NT2/D1 (cell line): ENCODE measurements around the gene SLC25A21.
"Not testable (repeated sequence)": the region's sequence is repeated elsewhere in the genome, so short reads cannot be mapped to it uniquely, and the experiment has no call there.

Experiments
- DNase-seq: peaks from one replicate; pipeline ENCODE4 v3.0.0-alpha.2; 2011; ENCODE audit warnings: low read depth, low spot score
- H3K27me3 ChIP-seq: 2 replicates; pipeline ENCODE4 v1.6.0; 2011; ENCODE audit warnings: mild to moderate bottlenecking; ENCODE audit not compliant: insufficient read length, insufficient read depth
- H3K36me3 ChIP-seq: 2 replicates; pipeline ENCODE4 v1.6.1; 2011; ENCODE audit warnings: mild to moderate bottlenecking, low read length, mixed read lengths; ENCODE audit not compliant: insufficient read depth, insufficient read length
- H3K4me1 ChIP-seq: 2 replicates; pipeline ENCODE4 v1.5.1; 2011; ENCODE audit not compliant: insufficient read depth, insufficient read length
- H3K4me3 ChIP-seq: 2 replicates; pipeline ENCODE4 v1.5.1; 2011; ENCODE audit warnings: low read depth; ENCODE audit not compliant: insufficient read length
- H3K9ac ChIP-seq: 2 replicates; pipeline ENCODE4 v1.6.0; 2011; ENCODE audit warnings: low read depth; ENCODE audit not compliant: insufficient read length
- H3K9me3 ChIP-seq: 2 replicates; pipeline ENCODE4 v1.5.1; 2011; ENCODE audit warnings: mild to moderate bottlenecking, low read length; ENCODE audit not compliant: insufficient read depth
- SUZ12 ChIP-seq: IDR thresholded peaks from 2 replicates; pipeline ENCODE4 v1.6.1; 2011; ENCODE audit not compliant: insufficient read length, insufficient read depth; ENCODE audit errors: extremely low read depth
- YY1 ChIP-seq: IDR thresholded peaks from 2 replicates; pipeline ENCODE4 v1.6.1; 2011; ENCODE audit not compliant: insufficient read length, insufficient read depth
- ZNF274 ChIP-seq: IDR thresholded peaks from 2 replicates; pipeline ENCODE4 v1.6.1; 2011; ENCODE audit warnings: mild to moderate bottlenecking, low read depth, low read length

The SLC25A21 gene

DNA sequence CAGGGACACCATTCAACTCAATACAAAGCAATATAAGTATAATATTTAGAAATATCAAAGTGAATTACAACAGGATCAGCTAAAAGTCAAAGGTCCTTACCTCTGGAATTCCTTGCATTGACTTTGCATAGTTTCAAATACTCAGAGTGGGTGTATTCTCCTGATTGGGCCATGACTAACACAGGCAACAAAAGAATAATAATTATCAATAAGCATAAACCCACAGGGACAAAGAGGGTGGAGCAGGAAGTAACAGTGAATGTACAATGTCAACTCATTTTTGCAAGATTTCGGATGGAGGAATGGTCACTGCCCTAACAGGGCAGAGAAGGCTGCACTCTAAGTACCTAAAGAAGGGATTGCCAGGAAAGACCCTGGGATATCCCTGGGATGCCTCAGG is 303.3 kb downstream of the SLC25A21 start:
- H3K9ac ChIP-seq, result no peak overlapping the region
- H3K4me3 ChIP-seq, result no peak overlapping the region
- H3K36me3 ChIP-seq, result no peaks in the 10 kb centered on the region
- H3K9me3 ChIP-seq, result no peaks in the 10 kb centered on the region
- no peak for DNase-seq
- H3K4me1 ChIP-seq, result no peaks in the 10 kb centered on the region
- H3K27me3 ChIP-seq, result no peaks in the 10 kb centered on the region
- TF ChIP-seq YY1, result no peak
- TF ChIP-seq ZNF274, result no peak
- no peak for TF ChIP-seq SUZ12

- Histone ChIP-seq H3K4me1 (no peaks in the 10 kb centered on the region), H3K9me3 (no peaks in the 10 kb centered on the region), H3K36me3 (no peaks in the 10 kb centered on the region), H3K4me3 (no peak overlapping the region), H3K9ac (no peak overlapping the region), H3K27me3 (no peaks in the 10 kb centered on the region)
- DNase-seq, result no peak
- TF ChIP-seq YY1 (no peak), ZNF274 (no peak), SUZ12 (no peak)
Measured at GRCh38 chr14:36866867-36867266, 305.5 kb downstream of the SLC25A21 start.

DNA sequence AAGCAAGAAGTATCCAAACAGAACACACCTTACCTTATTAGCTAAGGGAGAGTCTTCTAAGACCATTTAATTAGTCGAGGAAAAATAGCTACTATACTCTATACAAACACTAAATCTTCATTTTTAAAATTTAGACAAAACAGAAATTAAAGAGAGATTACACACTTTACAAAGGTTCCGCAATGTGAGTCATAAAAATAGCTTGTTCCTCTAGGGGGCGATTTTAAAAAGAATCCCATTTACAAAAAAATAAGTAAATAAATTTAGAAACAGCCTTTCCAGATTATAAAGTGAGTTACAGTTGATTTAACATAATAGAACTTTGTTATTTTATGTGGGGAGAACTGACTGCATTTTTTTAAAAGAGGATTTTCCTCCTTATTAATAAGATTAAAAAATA is 309.1 kb downstream of the SLC25A21 start:
- no peaks in the 10 kb centered on the region for H3K9me3 ChIP-seq
- no peak overlapping the region for H3K4me3 ChIP-seq
- H3K9ac ChIP-seq, result no peak overlapping the region
- no peak for DNase-seq
- H3K4me1 ChIP-seq, result no peaks in the 10 kb centered on the region
- no peaks in the 10 kb centered on the region for H3K36me3 ChIP-seq
- H3K27me3 ChIP-seq, result no peaks in the 10 kb centered on the region
- TF ChIP-seq ZNF274 (no peak), YY1 (no peak), SUZ12 (no peak)

- DNase-seq, H3K9ac ChIP-seq, H3K4me3 ChIP-seq, H3K4me1 ChIP-seq, H3K36me3 ChIP-seq, H3K9me3 ChIP-seq, H3K27me3 ChIP-seq: not testable (repeated sequence)
Measured at GRCh38 chr14:36862237-36862636, 310.2 kb downstream of the SLC25A21 start.

DNA sequence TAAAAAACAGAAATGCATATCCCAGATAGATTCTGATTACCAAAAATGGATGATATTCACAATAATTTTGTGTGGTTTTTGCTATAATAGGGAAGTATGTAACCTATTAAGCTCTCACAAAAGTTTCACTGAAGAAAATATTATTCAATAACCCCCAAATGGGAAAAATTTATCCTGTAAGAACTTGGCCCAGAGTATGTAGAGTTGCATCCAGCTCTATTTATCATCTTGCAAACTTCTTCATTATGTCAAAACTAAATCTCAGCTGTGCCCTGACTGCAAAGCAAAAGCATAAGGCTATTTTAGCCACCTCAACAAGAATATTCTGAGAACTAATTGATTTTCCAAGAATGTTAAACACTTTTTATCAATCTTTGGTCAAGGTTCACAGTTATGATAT is 311.6 kb downstream of the SLC25A21 start:
- Histone ChIP-seq H3K27me3 (no peaks in the 10 kb centered on the region), H3K4me1 (no peaks in the 10 kb centered on the region), H3K4me3 (no peak overlapping the region), H3K9ac (no peak overlapping the region), H3K9me3 (no peaks in the 10 kb centered on the region), H3K36me3 (no peaks in the 10 kb centered on the region)
- TF ChIP-seq SUZ12, result no peak
- TF ChIP-seq ZNF274, result no peak
- no peak for TF ChIP-seq YY1
- DNase-seq, result no peak

DNA sequence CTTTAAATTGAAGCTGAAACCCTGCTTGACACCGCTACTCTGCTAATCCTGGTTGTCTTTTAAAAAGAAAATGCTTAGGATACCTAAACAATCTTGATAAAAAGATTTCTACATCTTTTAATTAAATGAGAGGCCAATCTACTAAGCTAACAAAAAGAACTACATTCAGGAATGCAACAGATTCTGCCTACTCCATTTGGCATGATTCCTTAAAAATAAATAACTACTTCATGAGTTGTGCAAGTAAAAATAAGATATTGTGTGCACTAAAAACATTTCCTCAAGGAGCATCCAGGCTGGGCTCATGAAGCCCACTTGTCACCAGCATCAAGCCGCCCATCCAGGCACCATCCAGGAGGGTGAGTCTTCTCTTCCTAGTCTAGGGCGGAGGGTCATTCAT is 313.3 kb downstream of the SLC25A21 start:
- Histone ChIP-seq H3K4me1 (no peaks in the 10 kb centered on the region), H3K27me3 (no peaks in the 10 kb centered on the region), H3K36me3 (no peaks in the 10 kb centered on the region), H3K9me3 (no peaks in the 10 kb centered on the region), H3K4me3 (no peak overlapping the region), H3K9ac (no peak overlapping the region)
- TF ChIP-seq YY1, result no peak
- TF ChIP-seq SUZ12, result no peak
- no peak for TF ChIP-seq ZNF274
- DNase-seq, result no peak

DNA sequence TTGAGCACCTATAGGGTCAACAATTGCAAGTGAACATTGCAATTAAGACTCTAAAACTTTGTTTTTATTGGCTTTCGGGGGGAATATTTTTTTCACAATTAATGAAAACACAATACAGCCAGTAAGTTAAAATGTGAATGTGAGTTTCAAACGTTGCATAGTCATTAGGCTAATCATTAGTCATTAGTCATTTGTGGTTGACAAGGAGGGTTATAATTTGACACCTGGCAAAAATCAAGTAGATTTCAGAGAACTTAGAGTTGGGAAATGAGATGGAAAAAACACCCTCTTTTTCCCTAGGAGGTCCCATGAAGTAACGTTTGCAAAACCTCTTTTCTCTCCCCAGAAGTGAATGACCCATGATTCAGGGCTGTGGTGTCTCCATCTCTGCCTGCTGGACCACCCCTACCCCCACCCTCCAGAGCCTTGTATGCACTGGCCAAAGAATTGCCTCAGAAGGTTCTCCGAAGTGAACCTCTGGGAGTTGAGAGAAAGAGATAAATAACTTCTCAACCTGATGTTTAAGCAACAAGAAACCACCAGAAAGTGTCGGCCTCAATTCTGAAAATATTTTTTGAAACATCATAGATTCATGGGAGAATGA is 314.5 kb downstream of the SLC25A21 start:
- TF ChIP-seq ZNF274, result no peak
- no peak for TF ChIP-seq SUZ12
- no peak for TF ChIP-seq YY1
- H3K4me3 ChIP-seq, result no peak overlapping the region
- H3K27me3 ChIP-seq, result no peaks in the 10 kb centered on the region
- H3K9me3 ChIP-seq, result no peaks in the 10 kb centered on the region
- H3K36me3 ChIP-seq, result no peaks in the 10 kb centered on the region
- H3K9ac ChIP-seq, result no peak overlapping the region
- no peaks in the 10 kb centered on the region for H3K4me1 ChIP-seq
- no peak for DNase-seq

GRCh38 chr14:36857136-36857535 is 315.3 kb downstream of the SLC25A21 start:
- no peak overlapping the region for H3K4me3 ChIP-seq
- no peaks in the 10 kb centered on the region for H3K9me3 ChIP-seq
- DNase-seq, result no peak
- no peaks in the 10 kb centered on the region for H3K27me3 ChIP-seq
- H3K4me1 ChIP-seq, result no peaks in the 10 kb centered on the region
- H3K36me3 ChIP-seq, result no peaks in the 10 kb centered on the region
- TF ChIP-seq ZNF274 (no peak), YY1 (no peak), SUZ12 (no peak)
- no peak overlapping the region for H3K9ac ChIP-seq
